ENCODE results near the gene GAB3. TPM values are rescaled to one million over a fixed set of nuclear protein-coding genes. Genes with fewer than 3 reads are reported as not detected.

Gene GAB3
- total RNA-seq, 5 donors from 2014 or later (not counting 1 experiment from before 2014, with no cell fraction given) = 9.1 to 26.2 (median 18.4) TPM

DNA sequence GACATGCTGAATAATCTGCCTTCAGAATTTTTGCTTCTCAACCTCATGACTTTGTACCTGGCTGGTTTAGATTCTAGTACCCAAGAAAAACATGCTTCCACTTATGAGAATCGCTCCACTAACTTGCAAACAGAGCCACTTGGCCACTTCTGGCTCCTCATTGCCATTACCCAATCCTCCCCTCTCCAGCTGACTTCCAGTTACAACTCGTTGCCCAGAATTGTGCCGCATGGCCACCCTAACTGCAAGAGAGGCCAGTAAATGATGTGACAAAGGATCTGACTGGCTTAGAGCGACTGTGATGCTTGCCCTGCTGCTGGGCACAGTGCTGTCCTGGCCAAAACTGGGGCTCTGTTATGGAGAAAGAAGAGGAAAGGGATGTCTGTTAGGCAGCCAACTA lies 7.8 kb upstream of the GAB3 start:
- CTCF ChIA-PET = no interaction called here
- POLR2A ChIA-PET = no interaction called here

DNA sequence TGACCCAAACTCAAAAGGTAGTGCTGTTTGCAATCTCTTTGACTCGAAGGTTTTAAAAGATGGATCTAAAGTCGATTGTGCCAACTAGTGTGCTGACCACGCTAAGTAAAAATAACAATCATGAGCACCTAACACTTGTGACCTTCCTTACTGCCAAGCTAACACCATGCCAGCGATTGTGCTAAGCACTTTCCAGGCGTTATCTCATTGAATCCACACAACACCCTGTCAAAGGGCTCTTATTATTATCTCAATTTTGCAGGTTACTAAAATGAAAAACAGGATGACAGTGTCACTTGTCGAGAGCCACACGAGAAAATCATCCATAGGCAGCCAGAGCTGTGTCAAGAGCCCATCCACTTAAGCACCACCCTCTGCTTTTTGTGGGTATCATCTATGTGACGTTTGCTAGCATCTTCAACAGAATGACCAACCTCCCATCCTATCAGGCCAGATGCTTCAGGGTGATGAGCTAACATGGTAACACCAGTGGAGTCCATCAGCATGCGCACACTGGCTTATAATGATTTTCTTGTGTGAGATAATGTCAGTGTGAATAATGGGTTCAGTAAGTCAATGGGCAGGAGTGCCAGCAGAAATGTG lies 893 bp upstream of the GAB3 start:
- no peak for DNase-seq
- Histone ChIP-seq H3K4me3 (ENCODE audit: control insufficient read depth in 1 of 2, extremely low read depth in 1 of 2, low read length in 1 of 2) (no peak overlapping the region), H3K9me3 (no peaks in the 10 kb centered on the region), H3K27me3 (replicated peaks in 1 of 2; ENCODE audit: control insufficient read depth in 2 of 2, extremely low read depth in 1 of 2, insufficient read depth in 2 of 2, low read length in 1 of 2) (no peaks in the 10 kb centered on the region), H3K27ac (ENCODE audit: low read length) (peak overlapping the region; percentile 60), H3K36me3 (ENCODE audit: control insufficient read depth in 2 of 2, extremely low read depth in 1 of 2, insufficient read depth in 1 of 2, low read length in 1 of 2) (no peaks in the 10 kb centered on the region), H3K4me1 (ENCODE audit: control insufficient read depth in 1 of 2, extremely low read depth in 1 of 2, insufficient read depth in 2 of 2, low read length in 2 of 2) (peaks cover 2 to 23% of the 10 kb centered on the region in 2 experiments)
- Mint-ChIP-seq H3K4me3 (peak overlapping the region; percentile 59 to 83 (median 69)), H3K36me3 (no peaks in the 10 kb centered on the region), H3K4me1 (peaks cover 15 to 29% (median 26%) of the 10 kb centered on the region in 3 donors), H3K9me3 (no peaks in the 10 kb centered on the region), H3K27ac (peak overlapping the region; percentile 66 to 81), H3K27me3 (peaks cover 0 to 19% of the 10 kb centered on the region in 2 donors)
- POLR2A ChIA-PET = no interaction called here
- CTCF ChIA-PET = interaction anchor here in 1 of 2 donors (0.6 to 4.5 kb wide), 3 partner anchors 11 to 373 kb away, joined by 3 to 29 read pairs (median 3); partner anchors contain the start of gene DKC1
- WGBS (ENCODE audit: insufficient coverage) = 80% methylated on average over 4 of the region's 9 CpGs
- no peak for ATAC-seq (replicated peaks in 1 of 4)

More for the DNA sequence above, 7.8 kb upstream of the GAB3 start:
- Mint-ChIP-seq H3K4me1 (peaks cover 12 to 16% (median 15%) of the 10 kb centered on the region in 3 donors), H3K27ac (no peak overlapping the region), H3K27me3 (peaks cover 0 to 3% of the 10 kb centered on the region in 2 donors), H3K4me3 (no peak overlapping the region), H3K36me3 (no peaks in the 10 kb centered on the region), H3K9me3 (no peaks in the 10 kb centered on the region)
- H3K9me3 ChIP-seq = no peaks in the 10 kb centered on the region
- no peaks in the 10 kb centered on the region for H3K27me3 ChIP-seq (replicated peaks in 1 of 2; ENCODE audit: control insufficient read depth in 2 of 2, extremely low read depth in 1 of 2, insufficient read depth in 2 of 2, low read length in 1 of 2)
- ATAC-seq (replicated peaks in 1 of 4) (no peak), DNase-seq (no peak)
- H3K36me3 ChIP-seq (ENCODE audit: control insufficient read depth in 2 of 2, extremely low read depth in 1 of 2, insufficient read depth in 1 of 2, low read length in 1 of 2) = no peaks in the 10 kb centered on the region
- no CpG with 5 or more reads among the region's 4 CpGs for WGBS (ENCODE audit: insufficient coverage)
- peaks cover 2 to 16% of the 10 kb centered on the region in 2 experiments for H3K4me1 ChIP-seq (ENCODE audit: control insufficient read depth in 1 of 2, extremely low read depth in 1 of 2, insufficient read depth in 2 of 2, low read length in 2 of 2)
- no peak overlapping the region for H3K27ac ChIP-seq (ENCODE audit: low read length)
- no peak overlapping the region for H3K4me3 ChIP-seq (ENCODE audit: control insufficient read depth in 1 of 2, extremely low read depth in 1 of 2, low read length in 1 of 2)

- no CpG with 5 or more reads among the region's 20 CpGs for WGBS (ENCODE audit: insufficient coverage)
- Histone ChIP-seq H3K27me3 (replicated peaks in 1 of 2; ENCODE audit: control insufficient read depth in 2 of 2, extremely low read depth in 1 of 2, insufficient read depth in 2 of 2, low read length in 1 of 2) (no peaks in the 10 kb centered on the region), H3K27ac (ENCODE audit: low read length) (peak overlapping the region; percentile 60), H3K9me3 (no peaks in the 10 kb centered on the region), H3K36me3 (ENCODE audit: control insufficient read depth in 2 of 2, extremely low read depth in 1 of 2, insufficient read depth in 1 of 2, low read length in 1 of 2) (no peaks in the 10 kb centered on the region), H3K4me3 (ENCODE audit: control insufficient read depth in 1 of 2, extremely low read depth in 1 of 2, low read length in 1 of 2) (peak overlapping the region; percentile 11 to 69), H3K4me1 (ENCODE audit: control insufficient read depth in 1 of 2, extremely low read depth in 1 of 2, insufficient read depth in 2 of 2, low read length in 2 of 2) (peaks cover 2 to 23% of the 10 kb centered on the region in 2 experiments)
- DNase-seq (peak in 6 of 35 experiments; percentile 1 to 27 (median 15)), ATAC-seq (replicated peaks in 1 of 4) (peak; percentile 30 to 47 (median 46))
- peak overlapping the region; percentile 59 to 83 (median 69) for H3K4me3 Mint-ChIP-seq
- peaks cover 0 to 19% of the 10 kb centered on the region in 2 donors for H3K27me3 Mint-ChIP-seq
- peak overlapping the region; percentile 66 to 81 for H3K27ac Mint-ChIP-seq
- ChIA-PET CTCF (interaction anchor here in 1 of 2 donors (0.6 to 4.5 kb wide), 3 partner anchors 12 to 373 kb away, joined by 3 to 29 read pairs (median 3); partner anchors contain the start of gene DKC1), POLR2A (no interaction called here)
- no peaks in the 10 kb centered on the region for H3K36me3 Mint-ChIP-seq
- H3K9me3 Mint-ChIP-seq = no peaks in the 10 kb centered on the region
- H3K4me1 Mint-ChIP-seq = peaks cover 15 to 34% (median 27%) of the 10 kb centered on the region in 3 donors
These were observed 359 bp upstream of the GAB3 start for GRCh38 chrX:154751203-154751668.

- no CpG with 5 or more reads among the region's 6 CpGs for WGBS (ENCODE audit: insufficient coverage)
- ATAC-seq (replicated peaks in 1 of 4) (no peak), DNase-seq (no peak)
- POLR2A ChIA-PET = no interaction called here
- Histone ChIP-seq H3K27ac (ENCODE audit: low read length) (peak overlapping the region; percentile 63), H3K27me3 (replicated peaks in 1 of 2; ENCODE audit: control insufficient read depth in 2 of 2, extremely low read depth in 1 of 2, insufficient read depth in 2 of 2, low read length in 1 of 2) (no peaks in the 10 kb centered on the region), H3K4me3 (ENCODE audit: control insufficient read depth in 1 of 2, extremely low read depth in 1 of 2, low read length in 1 of 2) (peak overlapping the region in 1 of 2 donors; percentile 69), H3K4me1 (ENCODE audit: control insufficient read depth in 1 of 2, extremely low read depth in 1 of 2, insufficient read depth in 2 of 2, low read length in 2 of 2) (peaks cover 2 to 26% of the 10 kb centered on the region in 2 experiments), H3K36me3 (ENCODE audit: control insufficient read depth in 2 of 2, extremely low read depth in 1 of 2, insufficient read depth in 1 of 2, low read length in 1 of 2) (no peaks in the 10 kb centered on the region), H3K9me3 (no peaks in the 10 kb centered on the region)
- peaks cover 0 to 19% of the 10 kb centered on the region in 2 donors for H3K27me3 Mint-ChIP-seq
- H3K36me3 Mint-ChIP-seq = no peaks in the 10 kb centered on the region
- H3K4me1 Mint-ChIP-seq = peaks cover 15 to 37% (median 31%) of the 10 kb centered on the region in 3 donors
- peak overlapping the region; percentile 64 to 81 for H3K27ac Mint-ChIP-seq
- peak overlapping the region; percentile 65 to 82 (median 70) for H3K4me3 Mint-ChIP-seq
- H3K9me3 Mint-ChIP-seq = no peaks in the 10 kb centered on the region
- CTCF ChIA-PET = interaction anchor here in 1 of 2 donors (1.0 to 4.5 kb wide), 6 partner anchors 12 to 53 kb away, joined by 3 to 29 read pairs (median 4); partner anchors contain the start of gene DKC1
These were observed 1.0 kb downstream of the GAB3 start for GRCh38 chrX:154749856-154750255.

GRCh38 chrX:154748712-154749339 lies 2.1 kb downstream of the GAB3 start:
- no CpG with 5 or more reads among the region's 11 CpGs for WGBS (ENCODE audit: insufficient coverage)
- Mint-ChIP-seq H3K4me1 (peaks cover 21 to 42% (median 34%) of the 10 kb centered on the region in 3 donors), H3K4me3 (peak overlapping the region in 2 of 3 donors; percentile 46 to 56), H3K27ac (peak overlapping the region in 1 of 2 donors; percentile 44), H3K9me3 (no peaks in the 10 kb centered on the region), H3K36me3 (no peaks in the 10 kb centered on the region), H3K27me3 (peaks cover 0 to 16% of the 10 kb centered on the region in 2 donors)
- peaks cover 2 to 27% of the 10 kb centered on the region in 2 experiments for H3K4me1 ChIP-seq (ENCODE audit: control insufficient read depth in 1 of 2, extremely low read depth in 1 of 2, insufficient read depth in 2 of 2, low read length in 2 of 2)
- no peaks in the 10 kb centered on the region for H3K27me3 ChIP-seq (replicated peaks in 1 of 2; ENCODE audit: control insufficient read depth in 2 of 2, extremely low read depth in 1 of 2, insufficient read depth in 2 of 2, low read length in 1 of 2)
- H3K4me3 ChIP-seq (ENCODE audit: control insufficient read depth in 1 of 2, extremely low read depth in 1 of 2, low read length in 1 of 2) = peak overlapping the region in 1 of 2 donors; percentile 15
- peak overlapping the region; percentile 29 for H3K27ac ChIP-seq (ENCODE audit: low read length)
- DNase-seq (peak in 26 of 35 experiments; percentile 10 to 83 (median 33)), ATAC-seq (replicated peaks in 1 of 4) (peak; percentile 54 to 71 (median 59))
- POLR2A ChIA-PET = interaction anchor here in 1 of 2 donors (1.0 kb wide), 1 partner anchor 19 kb away, joined by 3 read pairs; no protein-coding TSS in a partner anchor
- CTCF ChIA-PET = interaction anchor here in 1 of 2 donors (0.7 to 4.5 kb wide), 16 partner anchors 8 to 158 kb away, joined by 3 to 48 read pairs (median 5); partner anchors contain the start of gene DKC1
- no peaks in the 10 kb centered on the region for H3K9me3 ChIP-seq
- no peaks in the 10 kb centered on the region for H3K36me3 ChIP-seq (ENCODE audit: control insufficient read depth in 2 of 2, extremely low read depth in 1 of 2, insufficient read depth in 1 of 2, low read length in 1 of 2)

DNA sequence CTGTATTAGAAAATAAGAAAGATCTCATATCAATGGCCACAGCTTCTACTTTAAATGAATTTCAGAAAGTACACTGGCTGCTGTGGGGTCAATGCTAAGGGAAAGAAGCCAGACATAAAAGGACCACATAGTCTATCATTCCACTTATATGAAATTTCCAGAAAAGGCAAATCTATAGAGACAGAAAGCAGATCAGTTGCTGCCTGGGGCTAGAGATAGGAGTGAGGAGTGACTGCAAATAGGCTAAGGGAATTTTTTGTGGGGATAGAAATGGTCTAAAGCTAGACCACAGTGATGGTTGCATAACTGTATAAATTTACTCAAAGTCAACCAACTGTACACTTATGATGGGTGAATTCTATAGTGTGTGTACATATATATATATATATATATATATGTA lies 8.3 kb downstream of the GAB3 start:
- Histone ChIP-seq H3K9me3 (no peaks in the 10 kb centered on the region), H3K4me1 (ENCODE audit: control insufficient read depth in 1 of 2, extremely low read depth in 1 of 2, insufficient read depth in 2 of 2, low read length in 2 of 2) (peaks cover 2 to 31% of the 10 kb centered on the region in 2 experiments), H3K4me3 (ENCODE audit: control insufficient read depth in 1 of 2, extremely low read depth in 1 of 2, low read length in 1 of 2) (no peak overlapping the region), H3K27me3 (replicated peaks in 1 of 2; ENCODE audit: control insufficient read depth in 2 of 2, extremely low read depth in 1 of 2, insufficient read depth in 2 of 2, low read length in 1 of 2) (no peaks in the 10 kb centered on the region), H3K36me3 (ENCODE audit: control insufficient read depth in 2 of 2, extremely low read depth in 1 of 2, insufficient read depth in 1 of 2, low read length in 1 of 2) (no peaks in the 10 kb centered on the region), H3K27ac (ENCODE audit: low read length) (no peak overlapping the region)
- Mint-ChIP-seq H3K27ac (peak overlapping the region in 1 of 2 donors; percentile 31), H3K4me3 (no peak overlapping the region), H3K27me3 (peaks cover 0 to under 1% of the 10 kb centered on the region in 2 donors), H3K36me3 (peaks cover 8% of the 10 kb centered on the region), H3K4me1 (peaks cover 32 to 63% (median 38%) of the 10 kb centered on the region in 3 donors), H3K9me3 (no peaks in the 10 kb centered on the region)
- ATAC-seq (replicated peaks in 1 of 4) (no peak), DNase-seq (no peak)
- ChIA-PET CTCF (no interaction called here), POLR2A (no interaction called here)

Data from T-cell (primary cell).